Activated B cell treated with CpG ODN at 0.5 μM for 24 hours (primary cell): ENCODE measurements around the gene NDUFV1. TPM values are rescaled to one million over a fixed set of nuclear protein-coding genes. Genes with fewer than 3 reads are reported as not detected.
A peak's percentile ranks its signal among the peaks of the same experiment; 100 is the strongest.

Experiments used
- ATAC-seq: fragments of 200-7000 bp; cut with Tn5 transposase; one replicate; pipeline ENCODE4 v1.10.0; 2021; ENCODE audit warnings: low read depth, mild to moderate bottlenecking, moderate library complexity
- CTCF ChIA-PET: fragments of 350-600 bp; sonication (Branson Sonifier 250); formaldehyde crosslinking; loops from one replicate; lab custom pipeline; 2021; ENCODE audit warnings: antibody characterized with exemption; lab: Charles Lee
- POLR2A ChIA-PET: fragments of 350-600 bp; sonication (Branson Sonifier 250); formaldehyde crosslinking; loops from one replicate; lab custom pipeline; 2021; ENCODE audit warnings: antibody characterized with exemption; lab: Charles Lee
- DNase-seq: peaks from one replicate; pipeline ENCODE4 v3.0.0; 2022
- H3K27ac Mint-ChIP-seq: one replicate; pipeline ENCODE4 v1.8.0; 2020; ENCODE audit warnings: mixed read lengths
- H3K27me3 Mint-ChIP-seq: one replicate; pipeline ENCODE4 v1.8.0; 2021; ENCODE audit warnings: mixed read lengths
- H3K36me3 Mint-ChIP-seq: one replicate; pipeline ENCODE4 v1.8.0; 2021; ENCODE audit warnings: low read depth, mixed read lengths
- H3K4me1 Mint-ChIP-seq: one replicate; pipeline ENCODE4 v1.8.0; 2021; ENCODE audit warnings: mixed read lengths
- H3K4me3 Mint-ChIP-seq: one replicate; pipeline ENCODE4 v1.8.0; 2020; ENCODE audit warnings: mild to moderate bottlenecking, mixed read lengths
- H3K9me3 Mint-ChIP-seq: one replicate; pipeline ENCODE4 v1.8.0; 2020; ENCODE audit warnings: mixed read lengths
- intact Hi-C: fragments of 100-400 bp; cut with micrococcal nuclease; formaldehyde crosslinking; loops from one replicate; pipeline ENCODE4 v1.15.1; 2024
- total RNA-seq: library from RNA; stranded (reverse); gene quantifications from 2 replicates; pipeline ENCODE4 v1.2.3, GENCODE V29; 2022
- TF ChIP-seq, protein P1 (sequence below): fragments of 200-600 bp; IDR thresholded peaks from one replicate; pipeline ENCODE4 v1.8.0; 2022; ENCODE audit warnings: antibody characterized with exemption, mild to moderate bottlenecking

NDUFV1 gene
- total RNA-seq, 1 donor from 2014 or later: 221 TPM

DNA sequence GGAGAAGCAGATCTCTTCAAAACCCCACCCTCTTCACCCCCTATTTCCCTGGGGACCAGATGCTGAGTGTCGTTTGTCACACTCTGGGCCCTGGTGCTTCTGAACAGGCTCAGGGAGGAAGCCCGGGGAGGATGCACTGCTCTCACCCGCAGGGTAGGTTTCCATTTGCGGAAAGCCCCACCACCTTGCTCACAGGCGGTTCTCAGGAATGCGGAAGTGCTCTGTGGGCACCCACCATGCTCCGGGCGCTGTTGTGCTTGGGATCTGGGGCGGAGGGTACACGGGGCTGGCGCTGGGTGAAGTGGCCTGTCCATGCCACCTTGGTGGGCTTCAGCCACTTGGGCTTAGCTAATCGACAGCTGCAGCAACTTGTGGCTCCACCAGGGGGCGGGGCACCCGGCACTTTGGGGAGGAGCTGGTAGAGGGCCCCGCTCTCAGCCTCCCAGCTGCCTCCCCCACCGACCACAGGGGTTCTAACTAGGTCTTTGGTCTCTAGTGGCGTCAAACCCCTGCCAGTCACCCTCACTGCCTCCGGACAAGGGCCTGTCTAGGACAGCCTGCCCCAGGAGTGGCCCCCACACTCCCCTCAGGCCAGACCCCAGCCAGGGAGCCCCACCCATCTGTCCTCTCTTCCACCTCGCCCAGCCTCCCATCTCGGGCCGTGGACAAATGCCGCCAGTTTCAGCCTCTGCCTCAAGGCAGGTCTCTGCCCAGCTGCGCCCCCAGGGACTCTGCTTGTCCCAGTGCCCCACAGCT lies 7.4 kb downstream of the NDUFV1 start:
- H3K36me3 Mint-ChIP-seq: peaks cover 36% of the 10 kb centered on the region
- H3K9me3 Mint-ChIP-seq: no peaks in the 10 kb centered on the region
- intact Hi-C loops: loop anchor here (1.0 to 10.0 kb wide), 7 partner anchors 8 to 661 kb away; partner anchors contain the start of genes C11orf24, GSTP1, NDUFV1 and NUDT8
- POLR2A ChIA-PET: interaction anchor here (0.6 to 5.7 kb wide), 20 partner anchors 11 to 495 kb away, joined by 3 to 66 read pairs (median 4); partner anchors contain the start of genes ACY3, AIP, GSTP1 and KDM2A
- H3K27ac Mint-ChIP-seq: peak overlapping the region; percentile 99
- CTCF ChIA-PET: interaction anchor here (0.7 to 3.6 kb wide), 9 partner anchors 9 to 257 kb away, joined by 3 to 28 read pairs (median 4); partner anchors contain the start of genes GSTP1 and NUDT8
- no peaks in the 10 kb centered on the region for H3K27me3 Mint-ChIP-seq
- peak overlapping the region; percentile 84 for H3K4me3 Mint-ChIP-seq
- H3K4me1 Mint-ChIP-seq: peaks cover 41% of the 10 kb centered on the region
- ATAC-seq: peak; percentile 95
- TF ChIP-seq, protein P1, sequence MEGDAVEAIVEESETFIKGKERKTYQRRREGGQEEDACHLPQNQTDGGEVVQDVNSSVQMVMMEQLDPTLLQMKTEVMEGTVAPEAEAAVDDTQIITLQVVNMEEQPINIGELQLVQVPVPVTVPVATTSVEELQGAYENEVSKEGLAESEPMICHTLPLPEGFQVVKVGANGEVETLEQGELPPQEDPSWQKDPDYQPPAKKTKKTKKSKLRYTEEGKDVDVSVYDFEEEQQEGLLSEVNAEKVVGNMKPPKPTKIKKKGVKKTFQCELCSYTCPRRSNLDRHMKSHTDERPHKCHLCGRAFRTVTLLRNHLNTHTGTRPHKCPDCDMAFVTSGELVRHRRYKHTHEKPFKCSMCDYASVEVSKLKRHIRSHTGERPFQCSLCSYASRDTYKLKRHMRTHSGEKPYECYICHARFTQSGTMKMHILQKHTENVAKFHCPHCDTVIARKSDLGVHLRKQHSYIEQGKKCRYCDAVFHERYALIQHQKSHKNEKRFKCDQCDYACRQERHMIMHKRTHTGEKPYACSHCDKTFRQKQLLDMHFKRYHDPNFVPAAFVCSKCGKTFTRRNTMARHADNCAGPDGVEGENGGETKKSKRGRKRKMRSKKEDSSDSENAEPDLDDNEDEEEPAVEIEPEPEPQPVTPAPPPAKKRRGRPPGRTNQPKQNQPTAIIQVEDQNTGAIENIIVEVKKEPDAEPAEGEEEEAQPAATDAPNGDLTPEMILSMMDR: no peak
- peak; percentile 81 for DNase-seq

DNA sequence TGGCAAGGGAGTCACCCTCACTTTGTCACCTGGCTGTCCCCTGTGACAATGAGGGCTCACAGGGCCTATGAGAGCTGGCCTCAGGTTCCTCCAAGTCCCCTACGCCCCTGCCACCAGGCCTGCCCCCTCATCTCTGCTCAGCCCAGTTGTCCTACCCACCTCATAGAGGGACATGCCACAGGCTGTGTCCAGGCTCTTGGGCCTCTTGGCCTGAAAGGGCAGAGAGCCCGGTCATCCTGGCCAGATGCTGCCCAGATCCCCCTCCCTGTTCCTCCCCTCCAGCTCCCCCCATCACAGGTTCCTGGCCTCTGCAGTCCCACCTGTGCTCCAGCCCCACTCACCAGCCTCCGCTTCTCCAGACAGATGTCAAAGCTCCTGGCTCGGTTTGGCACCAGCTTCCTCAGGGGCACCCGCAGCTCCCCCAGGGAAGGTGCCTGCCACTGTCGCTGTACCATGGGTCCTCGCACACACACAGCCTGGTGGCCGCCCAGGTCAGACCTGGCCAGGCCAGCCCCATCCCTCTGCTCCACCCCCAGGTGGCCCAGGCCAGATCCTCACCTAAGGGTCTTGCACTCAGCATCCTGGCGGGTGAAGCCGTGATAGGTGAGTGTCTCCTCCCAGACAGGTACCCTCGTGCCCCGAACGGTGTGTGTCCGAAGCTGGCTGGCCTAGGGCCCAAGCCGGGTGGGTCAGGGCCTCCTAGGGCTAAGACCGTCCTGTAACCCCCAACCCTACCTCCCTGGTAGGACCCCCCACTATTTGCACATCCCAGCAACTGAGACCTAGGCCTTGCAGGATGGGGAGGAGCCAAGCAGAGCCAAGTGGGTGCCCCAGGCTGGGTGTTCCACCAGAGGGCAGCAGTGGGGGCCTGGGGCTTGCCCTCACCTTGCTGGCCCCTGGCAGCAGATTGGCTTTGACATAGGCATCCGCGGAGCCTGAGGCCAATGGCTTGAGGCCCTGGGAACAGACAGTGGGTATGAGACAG lies 8.3 kb downstream of the NDUFV1 start:
- Mint-ChIP-seq H3K27me3 (no peaks in the 10 kb centered on the region), H3K27ac (peak overlapping the region; percentile 99), H3K4me3 (peak overlapping the region; percentile 84), H3K9me3 (no peaks in the 10 kb centered on the region), H3K4me1 (peaks cover 41% of the 10 kb centered on the region), H3K36me3 (peaks cover 30% of the 10 kb centered on the region)
- CTCF ChIA-PET: interaction anchor here (0.9 to 3.6 kb wide), 9 partner anchors 10 to 258 kb away, joined by 3 to 28 read pairs (median 4); partner anchors contain the start of genes GSTP1 and NUDT8
- ATAC-seq (no peak), DNase-seq (no peak)
- intact Hi-C loops: loop anchor here (1.0 to 10.0 kb wide), 7 partner anchors 9 to 660 kb away; partner anchors contain the start of genes C11orf24, GSTP1, NDUFV1 and NUDT8
- POLR2A ChIA-PET: interaction anchor here (0.6 to 5.7 kb wide), 21 partner anchors 14 to 496 kb away, joined by 3 to 66 read pairs (median 5); partner anchors contain the start of genes ACY3, AIP, GSTP1 and KDM2A
- TF ChIP-seq, protein P1: no peak

DNA sequence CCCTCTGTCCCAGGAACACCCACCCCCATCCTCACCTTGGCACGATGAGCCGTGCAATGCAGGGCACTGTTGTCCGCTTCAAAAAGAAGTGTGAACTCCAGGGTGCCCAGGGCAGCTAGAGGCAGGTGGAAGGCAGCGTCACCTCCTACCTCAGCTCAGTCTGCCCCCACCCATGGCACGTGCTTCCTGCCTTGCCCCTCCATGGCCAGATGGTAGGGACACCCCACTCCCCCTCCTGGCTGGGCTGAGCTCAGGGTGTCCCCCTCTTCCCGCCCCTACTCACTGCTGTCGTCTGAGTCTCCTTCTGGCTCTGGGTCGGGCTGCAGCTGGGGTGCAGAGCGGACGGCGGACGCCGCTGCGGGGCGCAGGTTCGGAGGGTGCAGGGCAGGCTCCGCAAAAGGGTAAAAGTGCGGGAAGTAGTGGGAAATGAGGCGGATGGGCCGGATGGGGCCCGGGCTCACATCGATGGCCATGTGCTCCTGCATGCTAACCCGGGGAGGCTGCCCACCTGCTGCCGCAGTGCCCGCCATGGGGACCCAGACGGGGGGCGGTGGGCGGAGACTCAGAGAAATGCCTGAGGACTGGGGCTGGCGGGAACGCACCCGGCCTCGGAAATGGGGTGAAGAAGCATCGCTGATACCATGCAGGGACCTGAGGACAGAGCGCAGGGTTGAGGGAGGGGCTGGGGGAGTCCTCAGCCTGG lies 9.1 kb downstream of the NDUFV1 start:
- intact Hi-C loops: loop anchor here (2.0 to 10.0 kb wide), 2 partner anchors 43 to 659 kb away; partner anchors contain the start of gene C11orf24
- no peaks in the 10 kb centered on the region for H3K27me3 Mint-ChIP-seq
- peak overlapping the region; percentile 41 for H3K27ac Mint-ChIP-seq
- no peaks in the 10 kb centered on the region for H3K9me3 Mint-ChIP-seq
- H3K36me3 Mint-ChIP-seq: peaks cover 22% of the 10 kb centered on the region
- ChIA-PET CTCF (interaction anchor here (1.2 to 3.6 kb wide), 3 partner anchors 13 to 41 kb away, joined by 3 to 28 read pairs (median 3); partner anchors contain the start of gene NUDT8), POLR2A (interaction anchor here (0.6 to 5.7 kb wide), 4 partner anchors 13 to 580 kb away, joined by 4 to 66 read pairs (median 38); partner anchors contain the start of genes GSTP1 and NUDT8)
- ATAC-seq: no peak
- DNase-seq: no peak
- TF ChIP-seq, protein P1: no peak
- H3K4me1 Mint-ChIP-seq: peaks cover 41% of the 10 kb centered on the region
- peak overlapping the region; percentile 32 for H3K4me3 Mint-ChIP-seq

DNA sequence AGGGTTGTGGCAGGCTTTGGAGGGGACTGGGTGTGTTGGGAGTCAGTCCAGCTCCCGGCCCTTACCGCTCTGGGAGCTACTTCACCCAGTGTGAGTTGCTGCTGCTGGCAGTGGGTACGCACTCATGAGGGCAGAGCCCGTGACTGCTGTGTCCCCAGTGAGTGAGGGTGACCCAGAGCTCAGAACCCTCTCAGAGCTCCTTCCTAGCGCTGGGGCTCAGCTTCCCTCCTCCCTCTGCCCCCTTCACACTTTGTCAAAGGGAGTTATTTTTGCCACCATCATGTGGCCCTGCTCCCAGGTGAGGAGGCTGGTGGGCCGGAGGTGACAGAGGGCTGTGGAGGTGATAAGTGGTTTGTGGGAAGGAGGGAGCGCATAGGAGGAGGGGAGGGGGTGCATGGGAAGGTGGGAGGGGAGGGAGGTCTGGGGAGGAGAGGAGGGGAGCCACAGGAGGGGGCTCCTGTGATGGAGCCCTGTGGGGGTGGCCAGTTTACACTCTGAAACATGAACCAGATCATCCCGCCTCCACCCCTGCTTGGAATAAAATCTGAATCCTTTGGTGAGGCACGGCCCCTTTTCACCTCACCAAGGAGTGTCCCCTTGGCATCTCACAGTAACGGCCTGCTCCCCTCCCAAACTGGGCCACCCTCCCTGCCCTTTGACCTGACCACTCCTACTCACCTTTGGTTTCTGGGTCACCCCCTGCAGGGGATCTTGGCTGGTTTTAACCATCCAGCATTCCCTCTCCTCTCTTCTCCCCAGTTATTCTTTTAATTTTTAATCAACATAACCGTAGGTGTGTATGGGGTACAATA lies 9.9 kb downstream of the NDUFV1 start:
- ATAC-seq (no peak), DNase-seq (no peak)
- H3K4me3 Mint-ChIP-seq: no peak overlapping the region
- H3K36me3 Mint-ChIP-seq: peaks cover 16% of the 10 kb centered on the region
- CTCF ChIA-PET: interaction anchor here (3.6 kb wide), 1 partner anchor 12 kb away, joined by 28 read pairs; the partner anchor contains the start of gene NUDT8
- H3K27me3 Mint-ChIP-seq: no peaks in the 10 kb centered on the region
- POLR2A ChIA-PET: interaction anchor here (0.6 to 5.7 kb wide), 4 partner anchors 12 to 581 kb away, joined by 4 to 66 read pairs (median 38); partner anchors contain the start of genes GSTP1 and NUDT8
- TF ChIP-seq, protein P1: no peak
- intact Hi-C loops: loop anchor here (10.0 kb wide), 1 partner anchor 658 kb away; the partner anchor contains the start of gene C11orf24
- H3K27ac Mint-ChIP-seq: peak overlapping the region; percentile 48
- H3K4me1 Mint-ChIP-seq: peaks cover 41% of the 10 kb centered on the region
- H3K9me3 Mint-ChIP-seq: no peaks in the 10 kb centered on the region
